GM23248 (cell line): ENCODE data around the gene ABI1.

ENCODE experiments used
- EZH2 ChIP-seq: fragments of 200-600 bp; sonication (generic); IDR thresholded peaks from 2 replicates; pipeline ENCODE4 v1.6.1; 2018; ENCODE audit warnings: antibody characterized with exemption, mild to moderate bottlenecking; ENCODE audit not compliant: insufficient read depth, poor library complexity, severe bottlenecking
- EZH2phosphoT487 ChIP-seq: fragments of 200-600 bp; sonication (generic); IDR thresholded peaks from 2 replicates; pipeline ENCODE4 v1.6.1; 2018; ENCODE audit warnings: antibody characterized with exemption, moderate library complexity, mild to moderate bottlenecking, low read depth; ENCODE audit not compliant: insufficient read depth

GRCh38 chr10:26806557-26806956, 54.2 kb downstream of the ABI1 start:
- no peak for TF ChIP-seq EZH2phosphoT487
- TF ChIP-seq EZH2, result no peak
